22Rv1 (cell line): ENCODE results near the gene EML6.

Experiments used
- CTCF ChIP-seq: fragments of 450-650 bp; IDR thresholded peaks from 2 replicates; pipeline ENCODE4 v1.5.1; 2017; ENCODE audit warnings: mild to moderate bottlenecking
- ZFX ChIP-seq: fragments of 450-650 bp; IDR thresholded peaks from 2 replicates; pipeline ENCODE4 v1.6.1; 2017; ENCODE audit warnings: antibody characterized with exemption, borderline replicate concordance

DNA sequence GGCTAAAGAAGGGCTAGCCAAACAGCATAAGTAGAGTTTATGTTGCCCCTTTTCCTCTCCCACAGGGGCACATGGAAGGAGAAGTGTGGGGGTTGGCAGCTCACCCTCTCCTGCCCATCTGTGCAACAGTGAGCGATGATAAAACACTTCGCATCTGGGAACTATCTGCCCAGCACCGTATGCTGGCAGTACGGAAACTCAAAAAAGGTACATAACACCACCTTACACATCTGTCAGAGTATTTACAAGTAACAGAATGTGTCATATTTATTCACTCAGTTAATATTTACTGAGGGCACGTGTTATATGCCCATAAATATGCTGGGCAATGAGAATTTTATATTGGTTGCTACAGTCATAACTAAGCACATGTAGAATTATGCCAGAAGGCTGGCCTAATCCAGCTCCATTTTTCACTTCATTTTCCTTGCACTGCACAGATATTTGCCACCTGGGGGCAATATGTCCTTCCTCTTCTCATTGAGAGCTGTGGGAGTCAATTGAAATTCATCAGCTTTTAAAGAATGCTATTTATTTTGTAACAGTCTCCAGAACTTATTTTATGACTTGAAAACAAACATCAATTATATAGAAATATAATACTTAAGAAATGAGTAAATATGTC is 176.2 kb downstream of the EML6 start:
- TF ChIP-seq CTCF (peak; percentile 71), ZFX (no peak)
